Umbilical cord (tissue), 2 donors: Measurements from ENCODE around the gene EXOSC10. TPM values are rescaled to one million over a fixed set of nuclear protein-coding genes. Genes with fewer than 3 reads are reported as not detected.
"Not testable (repeated sequence)": the region's sequence is repeated elsewhere in the genome, so short reads cannot be mapped to it uniquely, and the experiment has no call there.

Experiments
- DNase-seq: peaks from one replicate; pipeline ENCODE4 v3.0.0-alpha.2; 2015; ENCODE audit warnings: low spot score
- total RNA-seq: library from RNA; depleted of rRNA; stranded (reverse); fragments of >200 nt; gene quantifications from one replicate; pipeline ENCODE4 v1.2.3, GENCODE V29; 2014; ENCODE audit warnings: low replicate concordance; ENCODE audit not compliant: insufficient read depth

EXOSC10 gene
- total RNA-seq, 1 donor from 2014 or later, result 31.1 TPM

GRCh38 chr1:11109047-11109760 is 9.5 kb upstream of the EXOSC10 start:
- no peak for DNase-seq

GRCh38 chr1:11107599-11107998 is 7.9 kb upstream of the EXOSC10 start:
- DNase-seq, result no peak

GRCh38 chr1:11105586-11105985 is 5.9 kb upstream of the EXOSC10 start:
- DNase-seq, result no peak

- no peak for DNase-seq
Measured at GRCh38 chr1:11101347-11101746, 1.7 kb upstream of the EXOSC10 start.

- DNase-seq, result not testable (repeated sequence)
Measured at GRCh38 chr1:11100806-11101205, 1.1 kb upstream of the EXOSC10 start.

- DNase-seq, result no peak
Measured at GRCh38 chr1:11100149-11100493, 452 bp upstream of the EXOSC10 start.

GRCh38 chr1:11098931-11099309 is 749 bp downstream of the EXOSC10 start:
- DNase-seq, result no peak

GRCh38 chr1:11083784-11084183 is 15.9 kb downstream of the EXOSC10 start:
- not testable (repeated sequence) for DNase-seq

GRCh38 chr1:11080931-11081330 is 18.7 kb downstream of the EXOSC10 start:
- no peak for DNase-seq

GRCh38 chr1:11078631-11079030 is 21.0 kb downstream of the EXOSC10 start:
- no peak for DNase-seq

GRCh38 chr1:11073398-11073797 is 26.3 kb downstream of the EXOSC10 start:
- not testable (repeated sequence) for DNase-seq

GRCh38 chr1:11072216-11072917 is 27.3 kb downstream of the EXOSC10 start:
- no peak for DNase-seq

- no peak for DNase-seq
Measured at GRCh38 chr1:11071463-11072215, 28.0 kb downstream of the EXOSC10 start.

- DNase-seq, result no peak
Measured at GRCh38 chr1:11070876-11071275, 28.8 kb downstream of the EXOSC10 start.

- no peak for DNase-seq
Measured at GRCh38 chr1:11068600-11069473, 30.8 kb downstream of the EXOSC10 start.

GRCh38 chr1:11067716-11068599 is 31.7 kb downstream of the EXOSC10 start:
- DNase-seq, result no peak

GRCh38 chr1:11065796-11066195 is 33.9 kb downstream of the EXOSC10 start:
- no peak for DNase-seq

- no peak for DNase-seq
Measured at GRCh38 chr1:11064942-11065341, 34.7 kb downstream of the EXOSC10 start.

- DNase-seq, result not testable (repeated sequence)
Measured at GRCh38 chr1:11063937-11064537, 35.6 kb downstream of the EXOSC10 start.

- no peak for DNase-seq
Measured at GRCh38 chr1:11062965-11063401, 36.7 kb downstream of the EXOSC10 start.
